Esophagus muscularis mucosa (tissue), 3 donors: ENCODE data around the gene SIRT7.

Experiments
- EP300 ChIP-seq: sonication (generic); formaldehyde crosslinking; IDR thresholded peaks from one replicate; pipeline ENCODE4 v1.6.1; 2017; ENCODE audit warnings: antibody characterized with exemption
- POLR2A ChIP-seq: fragments of 450-650 bp; IDR thresholded peaks from one replicate; pipeline ENCODE4 v1.6.1; 2017; ENCODE audit warnings: antibody characterized with exemption, moderate library complexity, mild to moderate bottlenecking, low read depth
- POLR2AphosphoS5 ChIP-seq, 2 donors: sonication (generic); formaldehyde crosslinking; IDR thresholded peaks; one replicate each; pipeline ENCODE4 v1.6.1; 2017; ENCODE audit warnings: antibody characterized with exemption in 2 of 2

DNA sequence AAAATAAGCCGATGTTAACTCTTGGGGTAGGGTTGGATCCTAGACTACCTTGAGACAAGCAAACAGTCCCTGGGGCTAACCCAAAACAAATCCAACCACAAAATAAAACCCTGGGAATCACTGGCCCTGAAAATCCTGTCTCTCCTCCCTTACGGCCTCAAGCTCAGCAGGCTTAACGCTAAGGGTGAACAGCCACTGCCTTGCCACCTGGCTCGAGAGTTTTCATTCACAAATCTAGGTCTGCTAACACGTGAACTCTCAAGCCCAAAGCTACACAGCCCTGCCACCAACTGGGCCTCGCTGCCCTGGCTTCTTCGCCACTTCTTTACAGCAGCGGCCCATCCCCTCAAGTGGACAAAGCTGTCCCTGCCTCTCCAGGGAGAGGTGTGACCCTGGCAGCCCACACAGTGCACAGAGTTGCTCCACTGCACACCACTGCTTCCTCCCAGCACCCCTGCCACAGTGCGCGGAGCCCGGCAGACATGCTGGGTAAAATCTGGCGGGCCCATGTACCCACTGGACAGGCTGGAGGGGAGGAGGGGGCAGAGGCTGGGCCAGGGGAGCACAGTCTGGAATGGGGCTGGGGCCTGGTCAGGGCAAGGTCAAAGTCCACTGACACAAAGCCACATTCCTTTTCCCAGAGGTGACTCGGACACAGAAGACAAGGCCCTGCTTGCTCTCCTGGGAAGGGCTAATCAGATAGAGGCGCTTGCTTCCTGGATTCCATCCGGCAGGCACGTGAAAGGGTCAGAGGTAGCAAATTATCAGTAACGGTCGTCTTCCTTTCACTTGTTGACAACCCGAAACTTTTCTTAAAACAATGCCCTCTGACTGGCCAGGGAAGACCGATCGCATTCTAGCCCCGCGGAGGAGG is 7.8 kb downstream of the SIRT7 start:
- TF ChIP-seq POLR2A (no peak), EP300 (no peak), POLR2AphosphoS5 (IDR thresholded peaks at IDR 0.05) (no peak)
